Measurements from ENCODE around the gene MSRB1.
A peak's percentile ranks its signal among the peaks of the same experiment; 100 is the strongest.

The MSRB1 gene, protein sequence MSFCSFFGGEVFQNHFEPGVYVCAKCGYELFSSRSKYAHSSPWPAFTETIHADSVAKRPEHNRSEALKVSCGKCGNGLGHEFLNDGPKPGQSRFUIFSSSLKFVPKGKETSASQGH

DNA sequence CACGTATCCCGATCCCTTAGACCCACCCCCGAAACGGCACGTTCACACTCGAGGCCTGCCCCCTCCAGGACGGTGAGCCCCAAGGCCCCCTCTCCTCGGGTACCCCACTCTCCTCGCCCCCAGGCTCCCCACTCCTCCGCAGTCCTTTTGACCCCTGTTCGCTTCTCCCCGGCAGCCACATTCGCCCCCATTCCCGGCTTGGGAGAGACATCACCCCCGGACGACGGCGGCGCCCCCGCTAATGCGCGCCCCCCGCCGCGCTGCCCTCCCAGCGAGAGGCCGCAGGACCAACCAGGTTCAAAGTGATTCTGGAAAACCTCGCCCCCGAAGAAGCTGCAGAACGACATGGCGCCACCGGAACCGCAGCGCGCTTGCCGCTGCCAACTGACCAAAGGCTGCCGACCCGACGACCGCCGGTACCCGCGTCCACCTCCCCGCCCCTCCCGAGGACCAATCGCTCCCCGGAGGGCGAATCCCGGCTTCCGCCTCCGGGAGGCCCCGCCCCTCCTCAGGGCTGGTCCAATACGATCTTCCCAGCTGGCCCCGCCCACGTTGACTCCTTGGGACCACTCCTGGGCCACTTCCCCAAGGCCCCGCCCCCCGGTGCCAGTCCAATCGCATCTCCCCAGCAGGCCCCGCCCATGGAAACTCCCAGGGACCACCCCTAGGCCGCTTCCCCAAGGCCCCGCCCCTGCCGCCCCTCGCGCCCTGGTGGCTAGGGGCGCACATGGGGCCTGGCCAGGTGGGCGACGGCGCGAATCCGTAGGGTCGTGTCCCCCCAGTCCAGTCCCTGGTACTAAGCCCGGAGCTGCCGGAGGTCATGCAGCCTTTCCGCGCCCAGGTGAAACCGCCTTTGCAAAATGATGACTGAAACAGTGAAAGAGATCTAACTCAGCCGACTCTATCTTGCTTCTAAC lies at the start of gene MSRB1:
TSS of gene MSRB1 (minus strand) at position 390 of the 917 bp plus-strand sequence. CDS start at position 347, 43 bp downstream.
- DNase-seq = peak; percentile 70 to 100 (median 98)

DNA sequence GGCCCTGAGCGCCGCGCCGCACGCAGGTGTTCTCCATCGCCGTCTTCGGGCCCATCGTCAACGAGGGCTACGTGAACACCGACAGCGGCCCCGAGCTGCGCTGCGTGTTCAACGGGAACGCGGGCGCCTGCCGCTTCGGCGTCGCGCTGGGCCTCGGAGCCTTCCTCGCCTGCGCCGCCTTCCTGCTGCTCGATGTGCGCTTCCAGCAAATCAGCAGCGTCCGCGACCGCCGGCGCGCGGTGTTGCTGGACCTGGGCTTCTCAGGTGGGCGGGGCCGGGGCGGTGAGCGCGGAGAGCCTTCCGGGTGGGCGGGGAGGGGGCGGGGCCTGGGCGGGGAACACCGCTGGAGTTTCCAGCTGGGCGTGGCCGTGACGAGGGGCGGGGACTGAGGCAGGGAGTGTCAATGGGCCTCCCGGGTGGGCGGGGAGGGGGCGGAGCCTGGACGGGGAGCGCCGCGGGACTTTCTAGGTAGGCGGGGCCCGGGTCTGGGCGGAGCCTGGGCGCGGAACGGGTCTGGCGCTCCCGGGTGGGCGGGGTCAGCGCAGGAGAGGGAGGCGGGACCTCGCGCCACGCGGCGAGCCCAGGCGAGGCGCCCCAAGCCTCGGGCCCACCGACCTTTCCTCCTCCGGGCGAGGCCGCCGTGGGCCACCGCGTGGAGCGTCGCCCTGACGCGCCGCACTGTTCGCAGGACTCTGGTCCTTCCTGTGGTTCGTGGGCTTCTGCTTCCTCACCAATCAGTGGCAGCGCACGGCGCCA lies 49.1 kb upstream of the MSRB1 start:
- DNase-seq = peak in 55 of 56 donors; percentile 34 to 94 (median 80)

DNA sequence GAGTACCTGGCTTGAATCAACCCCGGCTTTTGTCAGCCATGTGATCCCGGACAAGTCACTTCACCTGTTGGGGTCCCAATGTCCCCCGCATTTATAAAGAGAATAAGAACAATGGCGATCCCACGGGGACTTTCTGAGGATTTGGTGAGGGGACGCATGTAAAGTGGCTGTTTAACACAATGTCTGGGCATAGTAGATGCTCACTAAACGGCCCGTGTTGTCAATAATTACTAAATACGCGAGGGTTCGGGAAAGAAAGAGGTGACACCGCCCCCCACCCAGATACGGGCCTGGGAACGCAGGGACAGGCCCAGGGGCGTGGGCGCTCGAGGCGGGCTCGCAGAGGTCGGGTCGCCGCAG lies 48.6 kb upstream of the MSRB1 start:
- no peak for DNase-seq

DNA sequence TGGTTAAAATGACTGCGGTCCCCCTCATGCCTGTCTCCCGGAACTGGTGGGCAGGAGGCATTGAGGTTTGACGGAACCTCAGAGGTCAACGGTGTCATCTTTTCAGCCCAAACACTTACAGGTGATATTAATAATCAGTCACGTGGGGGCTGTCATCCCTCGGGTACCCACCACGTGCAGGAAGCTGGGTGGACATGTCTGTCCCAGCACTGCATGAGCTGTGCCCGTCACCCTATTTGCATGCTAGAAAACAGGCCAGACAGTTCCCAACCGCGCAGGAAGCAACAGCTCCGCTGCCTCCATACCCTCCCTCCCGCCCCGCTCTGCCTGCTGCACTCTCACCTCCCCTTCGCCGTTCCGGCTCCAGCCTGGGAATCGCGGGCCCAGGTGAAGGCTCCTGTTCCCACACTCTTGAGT lies 48.1 kb upstream of the MSRB1 start:
- DNase-seq = no peak

DNA sequence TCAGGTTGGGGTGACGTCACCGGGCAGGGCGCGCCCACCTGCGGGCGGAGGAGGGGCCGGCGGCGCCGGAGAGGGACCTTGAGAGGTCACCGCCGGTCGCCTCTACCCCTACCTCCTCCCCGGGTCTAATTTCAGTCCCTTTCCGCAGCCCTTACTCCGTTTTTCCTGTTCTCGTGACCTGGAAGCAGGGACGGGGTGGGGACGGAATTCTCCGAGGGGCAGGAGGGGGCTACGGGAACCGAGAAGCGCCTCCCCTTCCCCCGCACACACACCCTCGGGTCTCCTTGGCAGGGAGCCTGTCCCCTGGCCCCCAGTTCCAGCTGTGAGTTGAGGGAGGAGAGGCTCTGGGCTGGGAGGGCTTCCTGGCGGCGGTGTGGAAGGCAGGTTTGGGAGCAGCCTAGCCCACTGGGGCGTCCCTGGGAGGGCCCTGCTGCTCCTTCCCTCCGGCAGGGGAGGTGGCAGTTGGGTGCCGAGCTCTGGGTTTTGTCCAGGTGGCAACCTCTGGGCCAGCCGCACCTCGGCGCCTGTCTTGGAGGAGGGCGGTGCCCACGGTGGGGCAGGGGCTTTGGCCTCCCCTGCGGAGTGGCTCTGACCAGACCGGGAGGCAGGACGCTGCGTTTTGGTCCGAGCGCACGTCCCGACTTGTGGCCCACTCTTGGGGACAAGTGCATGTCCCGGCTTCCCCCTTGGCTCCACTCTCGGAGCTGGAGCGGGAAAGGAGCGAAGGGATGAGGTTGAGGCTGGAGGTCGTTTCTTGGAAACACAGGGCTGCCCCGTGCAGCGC lies 47.5 kb upstream of the MSRB1 start:
- peak in 3 of 56 donors; percentile 30 to 46 (median 41) for DNase-seq

DNA sequence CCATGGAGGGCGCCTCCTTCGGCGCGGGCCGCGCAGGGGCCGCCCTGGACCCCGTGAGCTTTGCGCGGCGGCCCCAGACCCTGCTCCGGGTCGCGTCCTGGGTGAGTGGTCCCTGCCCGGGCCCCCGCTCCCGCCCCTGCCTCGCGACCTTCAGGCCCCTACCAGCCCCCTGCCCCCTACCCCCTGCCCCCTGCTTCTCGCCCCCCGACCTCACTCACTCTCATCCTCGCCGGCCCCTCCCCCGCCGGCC lies 47.0 kb upstream of the MSRB1 start:
- DNase-seq = no peak

DNA sequence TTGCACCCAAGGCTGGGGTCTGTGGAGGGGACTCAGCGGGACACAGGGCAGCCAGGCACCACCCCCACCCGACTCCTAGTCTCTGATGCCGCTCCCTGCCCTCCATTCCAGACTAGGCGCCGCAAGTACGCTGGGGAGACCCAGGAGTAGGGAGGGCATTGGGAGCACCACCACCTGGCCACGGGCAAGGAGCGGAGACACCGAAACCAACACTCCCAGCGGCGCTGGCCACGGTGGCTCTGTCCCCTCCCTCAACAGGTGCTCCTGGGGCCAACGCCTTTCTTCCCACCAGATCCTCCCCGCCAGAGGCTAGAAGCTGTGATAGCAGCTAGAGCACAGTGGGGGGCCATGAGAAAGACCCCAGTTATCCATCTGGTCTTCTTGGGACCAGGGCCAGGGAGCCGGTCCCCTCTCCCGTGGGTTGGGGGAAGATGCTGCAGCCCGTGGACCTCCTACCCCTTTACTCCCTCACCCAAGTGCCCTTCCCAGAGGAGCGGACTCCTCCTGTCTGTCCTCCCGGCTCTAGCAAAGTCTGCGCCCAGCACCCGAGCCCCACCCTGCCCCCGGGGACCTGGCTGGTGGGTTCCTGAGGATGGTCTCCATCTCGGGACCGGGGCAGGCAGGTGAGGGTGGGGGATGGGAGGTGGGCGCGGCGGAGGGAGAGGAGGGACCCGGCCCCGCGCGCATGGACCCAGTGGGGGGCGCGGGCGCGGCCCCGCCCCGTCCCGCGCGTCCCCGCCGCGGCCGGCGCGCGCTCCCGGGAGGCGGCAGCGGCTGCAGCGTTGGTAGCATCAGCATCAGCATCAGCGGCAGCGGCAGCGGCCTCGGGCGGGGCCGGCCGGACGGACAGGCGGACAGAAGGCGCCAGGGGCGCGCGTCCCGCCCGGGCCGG lies 46.5 kb upstream of the MSRB1 start, which contains the start of gene SYNGR3:
TSS of gene SYNGR3 (plus strand) at position 762 of the 892 bp plus-strand sequence. CDS start 133 bp downstream, outside the sequence.
- peak in 1 of 56 donors; percentile 24 for DNase-seq

DNA sequence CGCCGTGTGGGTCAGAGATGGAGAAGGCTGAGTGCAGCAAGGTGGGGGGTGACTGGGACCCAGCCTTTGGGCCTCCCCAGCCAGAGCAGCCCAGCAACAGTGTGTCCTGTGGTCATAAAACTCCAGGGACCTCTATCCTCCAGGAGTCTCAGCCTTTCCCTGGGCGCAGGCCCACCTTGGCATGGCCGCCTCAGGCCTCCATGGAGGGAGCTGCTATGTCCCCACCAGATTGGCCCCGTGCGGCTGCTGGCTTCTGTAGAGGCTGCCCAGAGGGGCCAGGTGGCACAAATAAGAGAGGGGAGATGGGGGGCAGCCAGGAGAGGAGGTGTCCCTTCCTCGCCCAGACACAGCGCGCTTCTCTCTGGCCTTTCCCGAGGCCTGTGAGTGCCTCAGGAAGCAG lies 44.2 kb upstream of the MSRB1 start:
- no peak for DNase-seq

DNA sequence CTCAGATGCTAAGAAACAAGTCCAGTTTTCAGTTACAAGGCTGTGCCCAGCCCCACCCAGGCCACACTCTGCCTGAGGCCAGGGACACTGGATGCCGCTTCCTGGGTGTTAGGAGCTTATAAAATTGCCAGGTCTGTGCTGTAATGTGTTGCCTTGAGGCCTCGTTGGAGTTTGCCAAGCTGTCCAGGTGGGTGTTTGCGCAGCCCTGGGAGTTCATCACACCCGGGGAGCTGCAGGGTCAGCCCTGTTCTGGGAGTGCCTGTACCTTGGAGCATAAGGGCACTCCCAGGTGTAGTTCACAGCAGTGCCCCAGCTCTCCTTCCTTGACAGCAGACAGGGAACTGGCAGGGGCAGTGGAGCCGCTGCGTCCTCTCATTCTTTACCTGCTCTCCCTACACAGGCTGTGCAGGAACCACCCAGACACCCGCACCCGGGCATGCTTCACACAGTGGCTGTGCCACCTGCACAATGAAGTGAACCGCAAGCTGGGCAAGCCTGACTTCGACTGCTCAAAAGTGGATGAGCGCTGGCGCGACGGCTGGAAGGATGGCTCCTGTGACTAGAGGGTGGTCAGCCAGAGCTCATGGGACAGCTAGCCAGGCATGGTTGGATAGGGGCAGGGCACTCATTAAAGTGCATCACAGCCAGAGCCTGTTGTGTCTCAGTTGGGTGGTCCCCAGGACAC lies 42.6 kb upstream of the MSRB1 start:
- DNase-seq = no peak

DNA sequence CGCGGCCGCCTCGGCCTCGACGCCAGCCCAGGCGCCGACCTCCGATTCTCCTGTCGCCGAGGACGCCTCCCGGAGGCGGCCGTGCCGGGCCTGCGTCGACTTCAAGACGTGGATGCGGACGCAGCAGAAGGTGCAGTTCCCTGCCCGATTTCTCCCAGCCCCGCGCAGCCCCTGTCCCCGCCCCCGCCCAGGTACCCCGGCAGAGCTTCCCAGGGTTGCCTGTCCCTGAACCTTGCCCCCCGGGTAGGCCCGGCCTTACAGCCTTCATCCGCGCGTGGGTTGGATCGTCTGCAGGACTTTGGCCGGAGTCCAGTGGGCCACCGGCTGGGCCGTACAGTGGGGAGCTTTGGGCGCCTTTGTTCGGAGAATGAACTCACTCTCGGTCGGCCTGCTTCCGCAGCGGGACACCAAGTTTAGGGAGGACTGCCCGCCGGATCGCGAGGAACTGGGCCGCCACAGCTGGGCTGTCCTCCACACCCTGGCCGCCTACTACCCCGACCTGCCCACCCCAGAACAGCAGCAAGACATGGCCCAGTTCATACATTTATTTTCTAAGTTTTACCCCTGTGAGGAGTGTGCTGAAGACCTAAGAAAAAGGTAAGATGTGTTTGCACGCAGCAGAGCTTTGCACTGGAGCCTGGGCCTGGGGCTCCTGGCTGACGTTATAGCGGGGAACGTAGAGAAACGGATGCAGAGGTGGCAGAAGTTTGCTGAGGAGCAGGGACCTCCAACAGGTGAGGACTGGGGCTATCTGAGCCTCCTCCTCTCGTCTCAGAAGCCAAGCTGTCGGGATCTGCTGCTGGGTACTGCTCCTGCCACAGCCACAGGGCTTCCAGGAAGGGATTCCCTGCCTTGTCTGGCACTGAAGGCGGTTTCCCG lies 41.6 kb upstream of the MSRB1 start:
- peak in 12 of 56 donors; percentile 34 to 59 (median 50) for DNase-seq

DNA sequence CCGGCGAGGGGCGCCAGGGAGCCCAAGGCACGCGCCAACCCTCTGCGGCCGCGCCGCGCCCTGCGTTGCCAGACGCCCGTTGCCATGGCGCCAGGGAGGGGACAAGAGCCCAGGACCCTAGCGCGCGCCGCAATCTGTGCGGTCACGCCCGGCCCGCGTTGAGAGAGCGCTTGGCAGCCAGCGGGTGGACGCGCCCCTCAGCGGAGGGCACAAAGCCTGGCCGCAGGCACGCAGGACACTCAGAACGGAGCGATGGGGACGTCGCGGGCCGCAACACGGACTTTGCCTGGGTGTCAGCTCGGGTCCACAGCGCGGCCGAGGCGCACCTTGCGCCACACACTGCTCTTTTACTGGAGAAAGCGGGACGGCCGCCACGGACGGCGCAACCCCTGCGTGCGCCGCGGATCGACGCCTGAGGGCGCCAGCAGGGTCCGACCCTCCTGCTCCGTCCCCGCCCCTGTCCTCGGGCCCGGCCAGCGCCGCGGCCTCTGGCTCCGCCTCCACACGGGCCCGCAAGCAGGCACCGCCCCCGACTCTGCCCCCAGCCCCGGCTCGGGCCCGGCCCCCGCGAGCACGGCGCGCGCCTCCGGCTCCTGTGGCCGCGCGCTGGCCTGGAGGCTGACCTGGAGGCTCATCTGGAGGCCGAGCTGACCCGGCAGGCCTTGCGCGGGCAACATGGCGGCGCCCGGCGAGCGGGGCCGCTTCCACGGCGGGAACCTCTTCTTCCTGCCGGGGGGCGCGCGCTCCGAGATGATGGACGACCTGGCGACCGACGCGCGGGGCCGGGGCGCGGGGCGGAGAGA lies 40.7 kb upstream of the MSRB1 start, which contains the start of gene GFER:
TSS of gene GFER (plus strand) at position 650 of the 803 bp plus-strand sequence. CDS start at position 676, 26 bp downstream.
- DNase-seq = peak in 55 of 56 donors; percentile 36 to 91 (median 77)

DNA sequence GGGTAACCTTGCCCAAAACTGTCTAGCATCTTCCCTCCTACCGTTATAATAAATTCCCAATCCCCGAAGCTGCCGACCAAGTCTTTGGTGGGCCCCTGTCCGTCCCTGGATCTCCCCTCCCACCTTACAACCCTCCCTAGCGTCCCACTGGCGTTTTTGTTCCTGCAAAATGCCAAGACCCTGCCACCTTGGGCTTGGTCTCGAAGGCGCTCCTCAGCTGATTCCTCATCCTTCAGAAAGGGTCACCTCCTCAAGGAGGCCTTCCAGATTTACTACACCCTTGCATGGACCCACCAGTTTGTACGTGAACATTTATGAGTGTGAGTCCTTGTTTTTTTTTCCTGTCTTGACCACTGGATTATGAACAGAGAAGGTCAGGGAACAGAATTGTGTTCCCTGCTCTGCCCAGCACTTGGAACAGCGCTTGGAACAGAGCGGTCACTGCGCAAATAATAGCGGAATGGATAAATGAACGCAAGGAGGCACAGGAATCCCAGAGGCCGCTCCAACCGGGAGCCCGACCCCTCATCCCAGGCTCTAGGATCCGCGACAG lies 40.1 kb upstream of the MSRB1 start:
- no peak for DNase-seq

DNA sequence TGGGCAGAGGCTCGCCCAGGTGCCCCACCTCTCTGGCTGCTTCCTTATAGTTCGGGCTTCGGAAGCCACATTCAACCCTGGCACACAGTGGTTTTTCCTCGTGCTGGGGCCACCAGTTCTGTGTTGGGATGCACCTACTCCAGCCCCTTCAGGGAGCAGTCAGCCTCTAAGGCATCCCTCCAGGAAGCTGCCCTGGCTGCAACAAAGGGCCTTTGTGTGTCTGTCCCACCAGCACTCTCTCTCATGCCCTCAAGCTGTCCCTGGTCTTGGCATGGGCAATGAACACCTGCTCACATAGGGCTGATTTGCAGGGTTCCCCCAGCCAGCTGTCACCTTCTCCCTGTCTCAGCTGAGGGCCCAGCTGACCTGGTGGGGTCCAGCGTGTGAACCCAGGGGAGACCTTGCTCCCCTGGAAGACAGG lies 39.0 kb upstream of the MSRB1 start:
- peak in 22 of 56 donors; percentile 6 to 58 (median 20) for DNase-seq

DNA sequence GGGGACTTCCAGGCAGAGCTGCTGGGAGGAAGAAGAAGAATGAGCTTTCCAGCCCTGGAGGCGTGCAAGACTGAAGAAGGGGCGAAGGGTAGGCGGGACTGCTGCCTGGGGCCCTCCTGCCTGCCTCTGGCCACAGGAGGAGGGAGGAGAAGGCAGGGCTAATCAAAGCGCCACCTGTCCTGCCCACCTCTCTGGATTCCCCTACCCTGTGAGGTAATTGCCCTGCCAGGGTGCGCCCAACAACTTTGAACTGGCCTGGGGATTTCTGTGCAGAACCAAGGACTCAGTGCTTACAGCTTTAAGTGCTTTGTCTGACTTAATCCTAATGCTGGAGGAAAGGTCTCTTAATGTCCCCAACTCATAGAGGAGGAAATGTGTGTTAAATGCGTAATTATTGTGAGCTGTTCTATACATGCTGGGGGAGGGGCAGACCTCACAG lies 38.4 kb upstream of the MSRB1 start, which contains the start of gene NOXO1:
TSS of gene NOXO1 (minus strand) at position 72 of the 439 bp plus-strand sequence. CDS start 290 bp downstream, outside the sequence.
- no peak for DNase-seq

DNA sequence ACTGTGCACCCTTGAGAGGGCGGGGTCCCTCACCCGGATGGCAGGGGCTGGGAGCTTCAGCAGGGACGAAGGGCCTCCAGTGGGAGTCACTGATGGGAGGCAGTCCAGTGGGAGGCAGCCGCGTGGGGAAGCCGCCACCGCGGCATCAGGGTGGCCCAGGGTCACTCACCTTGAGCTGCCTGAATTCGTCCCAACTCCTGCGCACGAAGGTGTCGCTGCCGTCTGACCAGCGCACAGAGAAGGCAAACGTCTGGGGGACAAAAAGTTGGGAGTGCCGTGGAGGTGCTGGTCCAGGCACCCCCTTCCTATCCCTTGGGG lies 37.7 kb upstream of the MSRB1 start:
- DNase-seq = no peak

DNA sequence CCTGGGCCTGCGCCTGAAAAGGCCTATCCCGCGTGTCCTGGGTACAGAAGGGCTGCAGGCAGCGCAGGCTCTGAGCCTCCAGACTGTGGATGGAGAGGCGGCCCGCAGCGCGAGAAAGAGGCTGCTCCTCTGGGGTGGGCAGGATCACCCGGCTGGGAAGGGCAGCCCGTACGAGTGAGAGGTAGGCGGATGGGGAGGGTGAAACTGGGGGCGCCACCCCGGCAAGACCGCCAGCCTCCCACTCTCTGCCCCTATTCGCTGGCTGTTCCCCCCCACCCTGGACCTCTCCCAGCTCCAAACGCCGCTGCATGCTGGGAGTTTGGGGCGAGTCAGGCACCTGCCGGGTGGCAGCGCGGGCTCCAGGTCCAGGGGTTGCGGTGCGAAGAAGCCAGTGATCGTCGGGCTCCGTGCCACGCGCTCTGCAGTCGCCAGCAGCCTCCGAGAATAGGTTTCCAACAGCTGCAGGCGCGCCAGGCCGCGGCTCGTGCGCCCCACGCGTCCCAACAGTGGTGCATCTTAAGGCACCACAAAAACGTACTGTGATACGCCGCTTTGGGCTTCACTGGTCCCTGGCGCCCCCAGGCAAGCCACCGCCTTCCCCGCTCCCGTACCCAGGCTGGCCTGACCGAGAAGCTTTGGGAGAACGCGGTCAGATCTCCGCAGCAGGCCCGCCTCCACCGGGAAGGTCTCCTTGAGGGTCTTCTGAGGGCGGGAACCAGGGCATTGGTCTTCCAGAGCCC lies 37.2 kb upstream of the MSRB1 start:
- DNase-seq = peak in 2 of 56 donors; percentile 14 to 21
